ENCODE measurements around the gene MACROD1.

MACROD1 gene

DNA sequence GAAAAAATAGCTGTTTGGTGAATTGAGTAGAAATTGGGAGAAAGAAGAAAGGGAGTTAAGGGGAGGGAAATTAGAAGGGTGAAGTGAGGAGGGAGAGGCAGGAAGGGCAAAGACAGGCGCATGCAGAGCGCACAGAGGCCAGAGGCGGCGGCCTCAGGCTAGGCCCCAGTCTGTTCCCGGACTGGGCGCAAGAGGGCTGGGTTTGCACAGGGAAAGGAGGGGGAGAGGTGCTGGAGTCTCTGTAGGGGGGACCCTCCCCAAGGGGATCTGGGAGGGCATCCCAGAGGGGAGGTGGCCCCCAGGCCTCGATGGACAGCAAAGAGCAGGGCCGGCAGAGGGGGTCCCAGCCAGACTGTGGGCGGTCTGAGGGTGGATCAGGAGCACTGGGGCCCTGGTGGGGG is 131.5 kb downstream of the MACROD1 start:
- H2AFZ ChIP-seq = no peak overlapping the region
- no peaks in the 10 kb centered on the region for H3K36me3 ChIP-seq (ENCODE audit: control insufficient read depth, insufficient read depth, low read length)
- no peaks in the 10 kb centered on the region for H3K79me2 ChIP-seq
- H3K27ac ChIP-seq = no peak overlapping the region
- TF ChIP-seq, protein P1, sequence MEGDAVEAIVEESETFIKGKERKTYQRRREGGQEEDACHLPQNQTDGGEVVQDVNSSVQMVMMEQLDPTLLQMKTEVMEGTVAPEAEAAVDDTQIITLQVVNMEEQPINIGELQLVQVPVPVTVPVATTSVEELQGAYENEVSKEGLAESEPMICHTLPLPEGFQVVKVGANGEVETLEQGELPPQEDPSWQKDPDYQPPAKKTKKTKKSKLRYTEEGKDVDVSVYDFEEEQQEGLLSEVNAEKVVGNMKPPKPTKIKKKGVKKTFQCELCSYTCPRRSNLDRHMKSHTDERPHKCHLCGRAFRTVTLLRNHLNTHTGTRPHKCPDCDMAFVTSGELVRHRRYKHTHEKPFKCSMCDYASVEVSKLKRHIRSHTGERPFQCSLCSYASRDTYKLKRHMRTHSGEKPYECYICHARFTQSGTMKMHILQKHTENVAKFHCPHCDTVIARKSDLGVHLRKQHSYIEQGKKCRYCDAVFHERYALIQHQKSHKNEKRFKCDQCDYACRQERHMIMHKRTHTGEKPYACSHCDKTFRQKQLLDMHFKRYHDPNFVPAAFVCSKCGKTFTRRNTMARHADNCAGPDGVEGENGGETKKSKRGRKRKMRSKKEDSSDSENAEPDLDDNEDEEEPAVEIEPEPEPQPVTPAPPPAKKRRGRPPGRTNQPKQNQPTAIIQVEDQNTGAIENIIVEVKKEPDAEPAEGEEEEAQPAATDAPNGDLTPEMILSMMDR (IDR thresholded peaks at IDR 0.05) = no peak
- no peaks in the 10 kb centered on the region for H3K9me3 ChIP-seq (ENCODE audit: control insufficient read depth, low read length)
- no peak overlapping the region for H3K4me2 ChIP-seq (ENCODE audit: low read length)
- H3K4me3 ChIP-seq (ENCODE audit: low read depth, low read length) = no peak overlapping the region
- no peaks in the 10 kb centered on the region for H3K4me1 ChIP-seq
- no peaks in the 10 kb centered on the region for H3K27me3 ChIP-seq (ENCODE audit: control insufficient read depth, insufficient read depth, low read length)
- H3K9ac ChIP-seq = no peak overlapping the region

- no peaks in the 10 kb centered on the region for H3K36me3 ChIP-seq (ENCODE audit: control insufficient read depth, insufficient read depth, low read length)
- TF ChIP-seq, protein P1 (IDR thresholded peaks at IDR 0.05) = no peak
- H3K4me1 ChIP-seq = no peaks in the 10 kb centered on the region
- H2AFZ ChIP-seq = no peak overlapping the region
- H3K9ac ChIP-seq = no peak overlapping the region
- H3K4me3 ChIP-seq (ENCODE audit: low read depth, low read length) = no peak overlapping the region
- H3K9me3 ChIP-seq (ENCODE audit: control insufficient read depth, low read length) = no peaks in the 10 kb centered on the region
- no peaks in the 10 kb centered on the region for H3K27me3 ChIP-seq (ENCODE audit: control insufficient read depth, insufficient read depth, low read length)
- no peak overlapping the region for H3K4me2 ChIP-seq (ENCODE audit: low read length)
- no peaks in the 10 kb centered on the region for H3K79me2 ChIP-seq
- no peak overlapping the region for H3K27ac ChIP-seq
These were observed 133.9 kb downstream of the MACROD1 start for GRCh38 chr11:64032050-64032449.

- Histone ChIP-seq H2AFZ (no peak overlapping the region), H3K79me2 (no peaks in the 10 kb centered on the region), H3K9me3 (ENCODE audit: control insufficient read depth, low read length) (no peaks in the 10 kb centered on the region), H3K4me1 (no peaks in the 10 kb centered on the region), H3K4me2 (ENCODE audit: low read length) (no peak overlapping the region), H3K27ac (no peak overlapping the region), H3K36me3 (ENCODE audit: control insufficient read depth, insufficient read depth, low read length) (no peaks in the 10 kb centered on the region), H3K4me3 (ENCODE audit: low read depth, low read length) (no peak overlapping the region), H3K27me3 (ENCODE audit: control insufficient read depth, insufficient read depth, low read length) (no peaks in the 10 kb centered on the region), H3K9ac (no peak overlapping the region)
- TF ChIP-seq, protein P1 (IDR thresholded peaks at IDR 0.05) = no peak
These were observed 134.9 kb downstream of the MACROD1 start for GRCh38 chr11:64031001-64031400.

DNA sequence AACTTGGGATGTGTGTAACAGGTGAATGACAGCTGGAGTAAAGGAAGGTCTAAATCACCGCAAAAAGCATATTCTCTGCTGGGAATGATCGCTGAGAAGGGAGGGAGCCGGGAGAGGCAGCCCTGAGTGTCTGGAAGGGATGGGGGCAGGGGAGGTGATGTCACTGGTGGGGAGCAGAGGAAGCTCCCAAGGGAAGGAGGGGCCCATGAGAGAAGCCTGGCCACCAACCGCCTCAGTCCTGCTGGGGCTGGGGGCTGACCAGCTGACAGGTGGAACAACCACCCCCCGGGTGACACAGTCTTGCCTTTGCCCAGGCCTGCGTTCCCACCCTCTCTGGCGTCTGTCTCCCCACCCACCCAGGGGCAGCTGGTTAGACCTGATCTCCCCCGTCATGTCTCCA is 136.1 kb downstream of the MACROD1 start:
- Histone ChIP-seq H3K9me3 (ENCODE audit: control insufficient read depth, low read length) (no peaks in the 10 kb centered on the region), H3K4me3 (ENCODE audit: low read depth, low read length) (no peak overlapping the region), H3K27me3 (ENCODE audit: control insufficient read depth, insufficient read depth, low read length) (no peaks in the 10 kb centered on the region), H3K79me2 (no peaks in the 10 kb centered on the region), H3K27ac (no peak overlapping the region), H3K36me3 (ENCODE audit: control insufficient read depth, insufficient read depth, low read length) (no peaks in the 10 kb centered on the region), H3K4me2 (ENCODE audit: low read length) (no peak overlapping the region), H3K9ac (no peak overlapping the region), H2AFZ (no peak overlapping the region), H3K4me1 (no peaks in the 10 kb centered on the region)
- TF ChIP-seq, protein P1 (IDR thresholded peaks at IDR 0.05) = no peak

- H3K9me3 ChIP-seq (ENCODE audit: control insufficient read depth, low read length) = no peaks in the 10 kb centered on the region
- H3K4me2 ChIP-seq (ENCODE audit: low read length) = no peak overlapping the region
- no peaks in the 10 kb centered on the region for H3K36me3 ChIP-seq (ENCODE audit: control insufficient read depth, insufficient read depth, low read length)
- H3K9ac ChIP-seq = no peak overlapping the region
- no peak overlapping the region for H3K27ac ChIP-seq
- H3K79me2 ChIP-seq = no peaks in the 10 kb centered on the region
- H3K27me3 ChIP-seq (ENCODE audit: control insufficient read depth, insufficient read depth, low read length) = no peaks in the 10 kb centered on the region
- no peaks in the 10 kb centered on the region for H3K4me1 ChIP-seq
- TF ChIP-seq, protein P1 (IDR thresholded peaks at IDR 0.05) = no peak
- H2AFZ ChIP-seq = no peak overlapping the region
- no peak overlapping the region for H3K4me3 ChIP-seq (ENCODE audit: low read depth, low read length)
These were observed 137.4 kb downstream of the MACROD1 start for GRCh38 chr11:64028398-64029115.
